Fibroblast of villous mesenchyme (primary cell): ENCODE results near the gene INSL3. TPM values are rescaled to one million over a fixed set of nuclear protein-coding genes. Genes with fewer than 3 reads are reported as not detected.

Experiments
- DNase-seq: peaks from one replicate; pipeline ENCODE4 v3.0.0-alpha.2; 2010; ENCODE audit warnings: low read depth
- H3K4me3 ChIP-seq: 2 replicates; pipeline ENCODE4 v1.5.1; 2011; ENCODE audit warnings: low read depth, mild to moderate bottlenecking, low read length
- small RNA-seq: library from RNA; depleted of rRNA; stranded (forward); fragments of <200 nt; gene quantifications from one replicate; pipeline ENCODE3, GENCODE V24; 2012
- total RNA-seq: library from RNA; depleted of rRNA; stranded (reverse); fragments of >200 nt; gene quantifications from 2 replicates; pipeline ENCODE4 v1.2.3, GENCODE V29; 2012
- TF ChIP-seq, protein P1 (sequence below): IDR thresholded peaks from 2 replicates; pipeline ENCODE4 v1.5.1; 2012; ENCODE audit warnings: low read depth, mild to moderate bottlenecking, low read length; ENCODE audit not compliant: insufficient read depth

Gene INSL3
- total RNA-seq, 1 donor = not detected

DNA sequence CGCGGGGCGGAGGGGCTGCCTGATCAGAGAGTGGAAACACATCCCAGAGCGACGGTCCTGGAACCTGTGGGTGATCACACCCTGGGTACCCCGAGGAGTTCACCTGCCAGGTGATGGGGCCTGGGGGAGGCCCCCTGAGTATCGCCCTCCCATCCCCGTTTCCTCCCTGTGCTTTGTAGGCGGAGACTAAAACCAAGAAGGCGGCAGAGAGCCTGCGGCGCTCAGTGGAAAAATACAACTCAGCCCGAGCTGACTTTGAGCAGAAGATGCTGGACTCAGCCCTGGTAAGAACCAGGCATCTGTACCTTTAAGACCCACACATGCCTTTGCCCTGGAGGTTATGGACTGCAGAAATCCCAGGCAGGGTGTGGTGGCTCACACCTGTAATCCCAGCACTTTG lies 50.7 kb downstream of the INSL3 start:
- TF ChIP-seq, protein P1, sequence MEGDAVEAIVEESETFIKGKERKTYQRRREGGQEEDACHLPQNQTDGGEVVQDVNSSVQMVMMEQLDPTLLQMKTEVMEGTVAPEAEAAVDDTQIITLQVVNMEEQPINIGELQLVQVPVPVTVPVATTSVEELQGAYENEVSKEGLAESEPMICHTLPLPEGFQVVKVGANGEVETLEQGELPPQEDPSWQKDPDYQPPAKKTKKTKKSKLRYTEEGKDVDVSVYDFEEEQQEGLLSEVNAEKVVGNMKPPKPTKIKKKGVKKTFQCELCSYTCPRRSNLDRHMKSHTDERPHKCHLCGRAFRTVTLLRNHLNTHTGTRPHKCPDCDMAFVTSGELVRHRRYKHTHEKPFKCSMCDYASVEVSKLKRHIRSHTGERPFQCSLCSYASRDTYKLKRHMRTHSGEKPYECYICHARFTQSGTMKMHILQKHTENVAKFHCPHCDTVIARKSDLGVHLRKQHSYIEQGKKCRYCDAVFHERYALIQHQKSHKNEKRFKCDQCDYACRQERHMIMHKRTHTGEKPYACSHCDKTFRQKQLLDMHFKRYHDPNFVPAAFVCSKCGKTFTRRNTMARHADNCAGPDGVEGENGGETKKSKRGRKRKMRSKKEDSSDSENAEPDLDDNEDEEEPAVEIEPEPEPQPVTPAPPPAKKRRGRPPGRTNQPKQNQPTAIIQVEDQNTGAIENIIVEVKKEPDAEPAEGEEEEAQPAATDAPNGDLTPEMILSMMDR = no peak
- no peak overlapping the region for H3K4me3 ChIP-seq
- DNase-seq = no peak

GRCh38 chr19:17767559-17767958 lies 53.8 kb downstream of the INSL3 start:
- H3K4me3 ChIP-seq = no peak overlapping the region
- DNase-seq = no peak
- TF ChIP-seq, protein P1 = no peak

DNA sequence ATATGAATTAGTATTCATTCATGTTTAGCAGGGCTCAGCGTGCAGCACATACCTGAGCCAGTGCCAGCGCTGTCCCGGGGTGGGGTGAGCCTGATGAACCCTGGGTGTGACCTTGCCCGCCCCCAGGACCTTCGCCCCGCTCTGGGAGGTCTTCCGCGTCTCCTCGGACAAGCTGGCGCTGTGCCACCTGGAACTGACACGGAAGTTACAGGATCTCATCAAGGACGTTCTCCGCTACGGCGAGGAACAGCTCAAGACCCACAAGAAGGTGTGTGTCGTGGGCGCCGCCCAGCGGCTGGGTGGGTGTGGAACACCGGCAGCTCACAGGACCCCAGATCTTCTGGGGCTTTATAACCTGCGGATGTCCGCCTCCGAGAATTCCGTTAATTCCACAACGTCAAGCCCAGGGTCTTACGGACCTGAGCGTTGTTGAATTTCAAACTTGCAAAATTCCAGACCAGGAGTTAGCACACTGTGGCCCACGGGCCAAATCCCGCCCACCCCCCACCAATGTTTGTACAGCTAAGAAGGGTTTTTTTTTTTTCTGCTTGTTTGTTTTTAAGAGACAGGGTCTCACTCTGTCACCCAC lies 54.7 kb downstream of the INSL3 start:
- TF ChIP-seq, protein P1 = peak; percentile 97
- peak; percentile 80 for DNase-seq
- peak overlapping the region; percentile 39 for H3K4me3 ChIP-seq

Small RNA genes within 50 kb of the gene (small RNA-seq; reads per million reads assigned to genes)
- gene SNORA68 = not detected

Other genes starting within 250 kb of the INSL3 start
- under 0.01 and 0.64 TPM in 2 replicates for gene UNC13A, start 133.2 kb downstream of the INSL3 start, total RNA-seq
- gene MAP1S, start 102.0 kb downstream of the INSL3 start, total RNA-seq = 14.8 and 15.1 TPM in 2 replicates
- gene FCHO1, start 70.0 kb downstream of the INSL3 start, total RNA-seq = 0.43 and 0.64 TPM in 2 replicates
- not detected in 2 replicates for gene B3GNT3, start 26.4 kb downstream of the INSL3 start, total RNA-seq
- gene JAK3, start 26.5 kb upstream of the INSL3 start, total RNA-seq = 6.1 and 7.8 TPM in 2 replicates
- gene RPL18A, start 38.4 kb upstream of the INSL3 start, total RNA-seq = 686 and 964 TPM in 2 replicates
- not detected in 2 replicates for gene SLC5A5, start 50.4 kb upstream of the INSL3 start, total RNA-seq
- 22.9 and 25.1 TPM in 2 replicates for gene CCDC124, start 111.5 kb upstream of the INSL3 start, total RNA-seq
- gene KCNN1, start 145.6 kb upstream of the INSL3 start, total RNA-seq = under 0.01 TPM in 2 replicates
- gene ARRDC2, start 186.7 kb upstream of the INSL3 start, total RNA-seq = 3.5 and 3.9 TPM in 2 replicates